Measurements from ENCODE around the gene SLC2A1.
"Not testable (repeated sequence)": the region's sequence is repeated elsewhere in the genome, so short reads cannot be mapped to it uniquely, and the experiment has no call there.

SLC2A1 gene

DNA sequence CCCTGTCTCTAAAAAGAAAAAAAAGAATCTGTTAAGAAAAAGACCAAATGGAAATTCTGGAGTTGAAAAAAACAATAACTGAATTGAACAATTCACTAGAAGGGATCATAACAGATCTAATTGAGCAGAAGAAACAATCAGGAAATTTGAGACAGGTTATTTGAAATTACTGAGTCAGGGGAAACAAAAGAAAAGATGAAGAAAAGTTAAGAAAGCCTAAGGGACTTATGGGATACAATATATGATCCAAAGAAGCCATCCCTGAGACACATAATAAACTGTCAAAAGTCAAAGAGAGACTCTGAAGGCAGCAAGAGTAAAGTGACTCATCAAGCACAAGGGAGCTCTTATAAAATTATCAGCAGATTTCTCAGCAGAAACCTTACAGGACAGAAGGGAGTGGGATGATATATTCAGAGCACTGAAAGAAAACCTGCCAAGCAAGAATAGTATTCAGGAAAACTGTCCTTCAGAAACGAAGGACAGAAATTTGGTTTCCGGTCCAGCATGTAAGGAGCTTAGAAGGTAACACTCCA, 44.5 kb downstream of the SLC2A1 start:
- H3K36me3 ChIP-seq (ENCODE audit: control insufficient read depth, insufficient read depth, low read length), result no peaks in the 10 kb centered on the region
- H3K4me3 ChIP-seq (ENCODE audit: low read depth, low read length), result no peak overlapping the region
- no peak overlapping the region for H3K27ac ChIP-seq
- H3K9ac ChIP-seq, result no peak overlapping the region
- no peak for TF ChIP-seq CTCF (IDR thresholded peaks at IDR 0.05)
- H3K4me2 ChIP-seq (ENCODE audit: low read length), result no peak overlapping the region
- H3K27me3 ChIP-seq (ENCODE audit: control insufficient read depth, insufficient read depth, low read length), result no peaks in the 10 kb centered on the region
- H3K4me1 ChIP-seq, result no peaks in the 10 kb centered on the region
- no peak overlapping the region for H2AFZ ChIP-seq
- H3K9me3 ChIP-seq (ENCODE audit: control insufficient read depth, low read length), result no peaks in the 10 kb centered on the region
- no peaks in the 10 kb centered on the region for H3K79me2 ChIP-seq

DNA sequence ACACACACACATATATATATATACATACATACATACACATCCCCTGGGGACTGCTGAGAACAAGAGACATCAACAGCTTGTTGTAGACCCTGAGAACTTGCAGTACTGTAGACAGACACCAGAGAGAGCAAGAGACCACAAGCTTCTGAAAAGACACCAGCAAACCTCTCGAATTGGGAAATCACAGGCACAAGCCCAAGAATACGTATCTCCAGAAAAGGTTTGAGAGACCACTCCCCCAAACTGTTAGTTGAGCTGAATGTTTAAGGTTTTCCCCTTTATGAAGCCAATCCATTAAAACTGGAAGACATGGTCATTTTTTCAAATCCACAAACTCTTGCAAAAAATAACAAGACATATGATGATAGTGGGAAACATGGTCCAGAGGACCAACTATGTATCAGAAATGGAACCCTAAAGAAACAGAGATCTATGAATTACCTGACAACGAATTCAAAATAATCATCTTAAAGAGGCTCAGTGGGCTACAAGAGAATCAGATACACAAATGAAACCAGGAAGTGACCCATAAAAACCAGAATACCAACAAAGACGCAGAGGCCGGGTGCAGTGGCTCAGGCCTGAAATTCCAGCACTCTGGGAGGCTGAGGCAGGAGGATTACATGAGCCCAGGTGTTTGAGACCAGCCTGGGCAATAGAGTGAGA, 45.1 kb downstream of the SLC2A1 start:
- Histone ChIP-seq H3K79me2 (no peaks in the 10 kb centered on the region), H2AFZ (no peak overlapping the region), H3K4me1 (no peaks in the 10 kb centered on the region), H3K27me3 (ENCODE audit: control insufficient read depth, insufficient read depth, low read length) (no peaks in the 10 kb centered on the region), H3K9me3 (ENCODE audit: control insufficient read depth, low read length) (no peaks in the 10 kb centered on the region), H3K9ac (no peak overlapping the region), H3K4me2 (ENCODE audit: low read length) (no peak overlapping the region), H3K36me3 (ENCODE audit: control insufficient read depth, insufficient read depth, low read length) (no peaks in the 10 kb centered on the region), H3K27ac (no peak overlapping the region), H3K4me3 (ENCODE audit: low read depth, low read length) (no peak overlapping the region)
- TF ChIP-seq CTCF (IDR thresholded peaks at IDR 0.05), result peak; percentile 63

GRCh38 chr1:42910985-42911384, 47.7 kb downstream of the SLC2A1 start:
- Histone ChIP-seq H3K9ac (no peak overlapping the region), H3K9me3 (ENCODE audit: control insufficient read depth, low read length) (no peaks in the 10 kb centered on the region), H2AFZ (no peak overlapping the region), H3K4me1 (no peaks in the 10 kb centered on the region), H3K36me3 (ENCODE audit: control insufficient read depth, insufficient read depth, low read length) (no peaks in the 10 kb centered on the region), H3K27ac (no peak overlapping the region), H3K4me2 (ENCODE audit: low read length) (no peak overlapping the region), H3K27me3 (ENCODE audit: control insufficient read depth, insufficient read depth, low read length) (no peaks in the 10 kb centered on the region), H3K79me2 (no peaks in the 10 kb centered on the region), H3K4me3 (ENCODE audit: low read depth, low read length) (no peak overlapping the region)
- TF ChIP-seq CTCF (IDR thresholded peaks at IDR 0.05), result no peak

- Histone ChIP-seq H3K9ac (no peak overlapping the region), H3K27me3 (ENCODE audit: control insufficient read depth, insufficient read depth, low read length) (no peaks in the 10 kb centered on the region), H3K4me1 (no peaks in the 10 kb centered on the region), H3K79me2 (no peaks in the 10 kb centered on the region), H3K27ac (no peak overlapping the region), H3K36me3 (ENCODE audit: control insufficient read depth, insufficient read depth, low read length) (no peaks in the 10 kb centered on the region), H3K4me2 (ENCODE audit: low read length) (no peak overlapping the region), H2AFZ (no peak overlapping the region), H3K4me3 (ENCODE audit: low read depth, low read length) (no peak overlapping the region), H3K9me3 (ENCODE audit: control insufficient read depth, low read length) (no peaks in the 10 kb centered on the region)
- TF ChIP-seq CTCF (IDR thresholded peaks at IDR 0.05), result no peak
Measured at GRCh38 chr1:42908046-42908445, 50.6 kb downstream of the SLC2A1 start.

- Histone ChIP-seq H3K9me3 (ENCODE audit: control insufficient read depth, low read length) (no peaks in the 10 kb centered on the region), H3K36me3 (ENCODE audit: control insufficient read depth, insufficient read depth, low read length) (no peaks in the 10 kb centered on the region), H3K79me2 (no peaks in the 10 kb centered on the region), H3K9ac (no peak overlapping the region), H3K27me3 (ENCODE audit: control insufficient read depth, insufficient read depth, low read length) (no peaks in the 10 kb centered on the region), H3K4me1 (no peaks in the 10 kb centered on the region), H3K27ac (no peak overlapping the region), H2AFZ (peak overlapping the region; percentile 38), H3K4me2 (ENCODE audit: low read length) (no peak overlapping the region), H3K4me3 (ENCODE audit: low read depth, low read length) (no peak overlapping the region)
- no peak for TF ChIP-seq CTCF (IDR thresholded peaks at IDR 0.05)
Measured at GRCh38 chr1:42904434-42904833, 54.2 kb downstream of the SLC2A1 start.

- H3K9me3 ChIP-seq (ENCODE audit: control insufficient read depth, low read length); H3K4me1 ChIP-seq; H3K4me2 ChIP-seq (ENCODE audit: low read length); H3K36me3 ChIP-seq (ENCODE audit: control insufficient read depth, insufficient read depth, low read length); H3K27me3 ChIP-seq (ENCODE audit: control insufficient read depth, insufficient read depth, low read length); H3K4me3 ChIP-seq (ENCODE audit: low read depth, low read length); H3K79me2 ChIP-seq; H3K9ac ChIP-seq; H3K27ac ChIP-seq; H2AFZ ChIP-seq: not testable (repeated sequence)
Measured at GRCh38 chr1:42899960-42900359, 58.7 kb downstream of the SLC2A1 start.

Data from parathyroid adenoma (tissue), 2 donors.